Measurements from ENCODE around the gene GSE1.

- TF ChIP-seq MYC (IDR thresholded peaks at IDR 0.05; ENCODE audit: low read depth, low read length): no peak
- no peak for TF ChIP-seq CTCF (IDR thresholded peaks at IDR 0.05; ENCODE audit: low read depth, low read length)
- no peak for TF ChIP-seq POLR2A (IDR thresholded peaks at IDR 0.05; ENCODE audit: extremely low read depth, insufficient read length)
- no peak for TF ChIP-seq MAX (IDR thresholded peaks at IDR 0.05; ENCODE audit: low read depth, low read length)
Observed at GRCh38 chr16:85611194-85611443, 2.0 kb upstream of the GSE1 start.

Measured in NB4 (cell line).